Fibroblast of upper back skin (primary cell): Measurements from ENCODE around the gene ERVW-1.

Source experiments
- DNase-seq: peaks from one replicate; pipeline ENCODE4 v3.0.0-alpha.2; 2013

The ERVW-1 gene

DNA sequence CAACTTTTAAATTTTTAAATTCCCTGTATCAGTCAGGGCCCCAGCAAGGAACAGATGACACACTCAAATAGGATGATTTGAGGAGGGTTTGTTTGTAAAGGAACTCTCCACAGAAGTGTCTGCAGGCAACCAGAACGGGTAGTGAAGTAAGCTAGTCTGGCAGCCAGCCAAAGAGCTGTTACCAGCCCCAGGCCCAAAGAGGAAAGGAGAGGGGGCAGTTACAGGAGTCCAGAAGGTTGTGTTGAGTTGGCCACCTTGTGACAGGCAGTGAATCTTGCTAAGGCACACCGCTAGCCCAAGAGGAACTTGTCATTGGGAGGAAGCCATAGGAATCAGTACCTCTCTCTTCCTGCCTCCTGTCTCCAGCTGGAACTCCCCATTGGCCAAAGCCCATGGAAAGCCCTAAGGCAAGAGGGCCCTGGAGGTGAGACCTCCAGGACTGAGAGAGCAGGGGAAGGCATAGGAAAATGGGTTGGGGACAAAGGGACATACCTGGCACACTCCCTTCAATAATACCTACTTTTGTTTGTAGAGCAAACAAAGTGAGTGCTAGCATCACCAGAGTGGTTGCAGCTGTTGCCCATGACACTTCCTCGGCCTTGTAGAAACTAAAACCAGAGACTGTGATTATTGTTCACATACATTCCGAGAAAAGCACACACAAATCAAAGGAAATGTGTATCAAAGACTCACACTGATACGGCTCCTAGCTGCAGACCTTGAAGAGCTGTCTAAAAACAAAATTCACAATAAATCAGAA lies 55.9 kb downstream of the ERVW-1 start:
- DNase-seq: no peak
